IPS-20b (cell line): ENCODE results near the gene CCDC93.

Source experiments
- H3K27ac ChIP-seq: one replicate; pipeline ENCODE4 v1.5.1; 2013; ENCODE audit warnings: low read length
- H3K27me3 ChIP-seq: 2 replicates; pipeline ENCODE4 v1.6.1; 2013; ENCODE audit warnings: mild to moderate bottlenecking, low read length, inconsistent platforms; ENCODE audit not compliant: insufficient read depth
- H3K36me3 ChIP-seq: 2 replicates; pipeline ENCODE4 v1.6.1; 2013; ENCODE audit warnings: low read depth, mild to moderate bottlenecking, inconsistent platforms, low read length, moderate library complexity; ENCODE audit not compliant: insufficient read depth
- H3K4me1 ChIP-seq: 2 replicates; pipeline ENCODE4 v1.6.1; 2013; ENCODE audit warnings: mild to moderate bottlenecking, control low read depth, inconsistent platforms, low read length, moderate library complexity; ENCODE audit not compliant: insufficient read depth
- H3K4me3 ChIP-seq: 2 replicates; pipeline ENCODE4 v1.5.1; 2013; ENCODE audit warnings: mild to moderate bottlenecking, low read length, inconsistent platforms
- H3K9ac ChIP-seq: 2 replicates; pipeline ENCODE4 v1.6.1; 2013; ENCODE audit warnings: low read depth, mild to moderate bottlenecking, inconsistent platforms, low read length, moderate library complexity
- H3K9me3 ChIP-seq: 2 replicates; pipeline ENCODE4 v1.6.1; 2013; ENCODE audit warnings: mild to moderate bottlenecking, low read depth, low read length, inconsistent platforms; ENCODE audit not compliant: insufficient read depth

Gene CCDC93

GRCh38 chr2:118013724-118014491 is at the start of gene CCDC93:
TSS of gene CCDC93 (minus strand) at chr2:118014070. CDS start at chr2:118013995, 75 bp downstream.
- Histone ChIP-seq H3K9ac (peak within 1 kb of the TSS; percentile 79; the same call in 1 of the 2 replicates), H3K36me3 (no peaks in the 10 kb centered on the region), H3K4me3 (peak within 1 kb of the TSS; percentile 82), H3K9me3 (no peaks in the 10 kb centered on the region), H3K27ac (no peak within 1 kb of the TSS), H3K27me3 (peaks cover 37% of the 10 kb centered on the region), H3K4me1 (peaks cover 5% of the 10 kb centered on the region; the same call in 1 of the 2 replicates)

- H3K36me3 ChIP-seq: no peaks in the 10 kb centered on the region
- no peaks in the 10 kb centered on the region for H3K4me1 ChIP-seq
- H3K9ac ChIP-seq: no peak overlapping the region
- no peak overlapping the region for H3K27ac ChIP-seq
- H3K27me3 ChIP-seq: no peaks in the 10 kb centered on the region
- no peaks in the 10 kb centered on the region for H3K9me3 ChIP-seq
- H3K4me3 ChIP-seq: no peak overlapping the region
These were observed 48.8 kb upstream of the CCDC93 start for GRCh38 chr2:118062669-118063068.

- Histone ChIP-seq H3K9me3 (no peaks in the 10 kb centered on the region), H3K27ac (no peak overlapping the region), H3K36me3 (no peaks in the 10 kb centered on the region), H3K4me1 (no peaks in the 10 kb centered on the region), H3K4me3 (no peak overlapping the region), H3K9ac (no peak overlapping the region), H3K27me3 (no peaks in the 10 kb centered on the region)
These were observed 48.2 kb upstream of the CCDC93 start for GRCh38 chr2:118062048-118062447.

- H3K27me3 ChIP-seq: no peaks in the 10 kb centered on the region
- H3K36me3 ChIP-seq: no peaks in the 10 kb centered on the region
- no peak overlapping the region for H3K4me3 ChIP-seq
- H3K4me1 ChIP-seq: no peaks in the 10 kb centered on the region
- no peak overlapping the region for H3K27ac ChIP-seq
- no peak overlapping the region for H3K9ac ChIP-seq
- no peaks in the 10 kb centered on the region for H3K9me3 ChIP-seq
These were observed 47.5 kb upstream of the CCDC93 start for GRCh38 chr2:118061135-118061955.

- Histone ChIP-seq H3K9ac (no peak overlapping the region), H3K4me3 (no peak overlapping the region), H3K9me3 (no peaks in the 10 kb centered on the region), H3K27ac (no peak overlapping the region), H3K27me3 (no peaks in the 10 kb centered on the region), H3K4me1 (no peaks in the 10 kb centered on the region), H3K36me3 (no peaks in the 10 kb centered on the region)
These were observed 46.1 kb upstream of the CCDC93 start for GRCh38 chr2:118059919-118060478.

- Histone ChIP-seq H3K4me3 (no peak overlapping the region), H3K9me3 (no peaks in the 10 kb centered on the region), H3K27ac (no peak overlapping the region), H3K27me3 (no peaks in the 10 kb centered on the region), H3K4me1 (no peaks in the 10 kb centered on the region), H3K9ac (no peak overlapping the region), H3K36me3 (no peaks in the 10 kb centered on the region)
These were observed 45.1 kb upstream of the CCDC93 start for GRCh38 chr2:118058951-118059350.

GRCh38 chr2:118056801-118057200 is 42.9 kb upstream of the CCDC93 start:
- Histone ChIP-seq H3K9ac (no peak overlapping the region), H3K27ac (no peak overlapping the region), H3K4me1 (no peaks in the 10 kb centered on the region), H3K27me3 (no peaks in the 10 kb centered on the region), H3K9me3 (no peaks in the 10 kb centered on the region), H3K4me3 (no peak overlapping the region), H3K36me3 (no peaks in the 10 kb centered on the region)

GRCh38 chr2:118056165-118056534 is 42.3 kb upstream of the CCDC93 start:
- Histone ChIP-seq H3K27ac (no peak overlapping the region), H3K4me3 (no peak overlapping the region), H3K9ac (no peak overlapping the region), H3K36me3 (no peaks in the 10 kb centered on the region), H3K27me3 (no peaks in the 10 kb centered on the region), H3K9me3 (no peaks in the 10 kb centered on the region), H3K4me1 (no peaks in the 10 kb centered on the region)

- Histone ChIP-seq H3K36me3 (no peaks in the 10 kb centered on the region), H3K4me1 (no peaks in the 10 kb centered on the region), H3K27ac (no peak overlapping the region), H3K9ac (no peak overlapping the region), H3K4me3 (no peak overlapping the region), H3K27me3 (no peaks in the 10 kb centered on the region), H3K9me3 (no peaks in the 10 kb centered on the region)
These were observed 41.8 kb upstream of the CCDC93 start for GRCh38 chr2:118055512-118056164.

- H3K27me3 ChIP-seq: no peaks in the 10 kb centered on the region
- no peaks in the 10 kb centered on the region for H3K36me3 ChIP-seq
- no peak overlapping the region for H3K27ac ChIP-seq
- H3K9ac ChIP-seq: no peak overlapping the region
- H3K4me1 ChIP-seq: no peaks in the 10 kb centered on the region
- H3K9me3 ChIP-seq: no peaks in the 10 kb centered on the region
- no peak overlapping the region for H3K4me3 ChIP-seq
These were observed 40.5 kb upstream of the CCDC93 start for GRCh38 chr2:118054213-118055008.

- Histone ChIP-seq H3K9ac (no peak overlapping the region), H3K27ac (no peak overlapping the region), H3K36me3 (no peaks in the 10 kb centered on the region), H3K4me3 (no peak overlapping the region), H3K4me1 (no peaks in the 10 kb centered on the region), H3K9me3 (no peaks in the 10 kb centered on the region), H3K27me3 (no peaks in the 10 kb centered on the region)
These were observed 39.8 kb upstream of the CCDC93 start for GRCh38 chr2:118053681-118054080.
